HepG2 (cell line): Measurements from ENCODE around the gene PTGER4. TPM values are rescaled to one million over a fixed set of nuclear protein-coding genes. Genes with fewer than 3 reads are reported as not detected.

Experiments
- ATAC-seq: fragments of 200-7000 bp; cut with Tn5 transposase; 3 replicates; pipeline ENCODE4 v1.9.1; 2020; ENCODE audit warnings: mild to moderate bottlenecking, moderate library complexity
- BruUV-seq: library from RNA; stranded (reverse); fragments of 400-500 nt; replicated peaks from 2 replicates; lab custom pipeline; 2021; lab: Mats Ljungman, UMichigan
- CTCF ChIA-PET: fragments of 300-600 bp; formaldehyde crosslinking; extraction: SDS; loops from one replicate; lab custom pipeline; 2021; ENCODE audit warnings: low total read pairs, inconsistent platforms, low intra/inter-chr PET ratio; lab: Yijun Ruan, JAX
- POLR2A ChIA-PET: fragments of 350-600 bp; sonication (Branson Sonifier 250); formaldehyde crosslinking; loops from one replicate; lab custom pipeline; 2020; ENCODE audit warnings: antibody characterized with exemption, inconsistent platforms; lab: Yijun Ruan, JAX
- DNase-seq: peaks from one replicate; pipeline ENCODE4 v3.0.0-alpha.2; 2015; ENCODE audit warnings: low spot score
- FAIRE-seq: peaks from 3 replicates; lab custom pipeline; 2011; peaks lifted over from hg19 to GRCh38; lab: Jason Lieb, UNC
- H2AFZ ChIP-seq: one replicate; pipeline ENCODE4 v1.6.1; 2011; ENCODE audit warnings: low read length, inconsistent platforms
- H3K27ac ChIP-seq: fragments of 300-600 bp; 3 replicates; pipeline ENCODE4 v1.8.0; 2011; ENCODE audit warnings: mixed run types, mild to moderate bottlenecking, mixed read lengths, low read length, inconsistent platforms; ENCODE audit not compliant: insufficient read depth; ENCODE audit errors: extremely low read length
- H3K27me3 ChIP-seq, 2 experiments: fragments of 200-600 bp in 1 of 2; 2 replicates in 1 of 2; 3 replicates in 1 of 2; pipeline versions ENCODE4 v1.6.0 to v1.8.0; 2011; ENCODE audit warnings: low read length in 2 of 2, mild to moderate bottlenecking in 2 of 2, moderate library complexity in 2 of 2, inconsistent platforms in 1 of 2; ENCODE audit not compliant: insufficient read depth in 2 of 2, control insufficient read depth in 1 of 2
- H3K36me3 ChIP-seq, 2 experiments: fragments of 200-600 bp in 1 of 2; replicated peaks in 1 of 2; 2 replicates in 1 of 2; 3 replicates in 1 of 2; pipeline versions ENCODE4 v1.5.1 to v1.8.0; 2011; ENCODE audit warnings: low read length in 2 of 2, inconsistent platforms in 1 of 2; ENCODE audit not compliant: insufficient read depth in 2 of 2, control insufficient read depth in 1 of 2
- H3K4me1 ChIP-seq: 2 replicates; pipeline ENCODE4 v1.5.1; 2012; ENCODE audit warnings: low read length, inconsistent platforms; ENCODE audit not compliant: insufficient read depth
- H3K4me2 ChIP-seq: 2 replicates; pipeline ENCODE4 v1.6.0; 2011; ENCODE audit warnings: low read depth, low read length, inconsistent platforms
- H3K4me3 ChIP-seq, 3 experiments: fragments of 200-600 bp in 1 of 3; sonication (generic), shearing (Covaris generic) in 1 of 3; replicated peaks in 1 of 3; 2 replicates each; pipeline ENCODE4 v1.5.1; 2011 to 2016; ENCODE audit warnings: low read length in 3 of 3, inconsistent platforms in 2 of 3, low read depth in 2 of 3, mild to moderate bottlenecking in 2 of 3, control low read depth in 1 of 3, mixed read lengths in 1 of 3; ENCODE audit not compliant: insufficient read depth in 1 of 3
- H3K79me2 ChIP-seq: one replicate; pipeline ENCODE4 v1.6.1; 2011; ENCODE audit warnings: low read length, inconsistent platforms; ENCODE audit not compliant: insufficient read depth
- H3K9ac ChIP-seq: 2 replicates; pipeline ENCODE4 v1.6.0; 2011; ENCODE audit warnings: mild to moderate bottlenecking, low read depth, low read length, inconsistent platforms; ENCODE audit not compliant: insufficient read depth
- H3K9me3 ChIP-seq: 2 replicates; pipeline ENCODE4 v1.5.1; 2012; ENCODE audit warnings: mild to moderate bottlenecking, low read length
- H4K20me1 ChIP-seq: 2 replicates; pipeline ENCODE4 v1.6.0; 2011; ENCODE audit warnings: inconsistent platforms, mild to moderate bottlenecking, low read length, moderate library complexity; ENCODE audit not compliant: insufficient read depth
- CTCF ChIP-seq: sonication (generic); formaldehyde crosslinking; IDR thresholded peaks from 2 replicates; pipeline ENCODE4 v1.5.0; 2020; ENCODE audit warnings: mild to moderate bottlenecking, missing genetic modification reagents, moderate library complexity
- HNRNPL ChIP-seq: fragments of 200-400 bp; formaldehyde crosslinking; IDR thresholded peaks from 2 replicates; pipeline ENCODE4 v1.6.1; 2017; ENCODE audit warnings: mild to moderate bottlenecking, low read depth, low read length
- HOMEZ ChIP-seq: IDR thresholded peaks from 2 replicates; pipeline ENCODE4 v1.6.1; 2016; ENCODE audit warnings: low read depth
- NFE2L1 ChIP-seq: sonication (generic); formaldehyde crosslinking; IDR thresholded peaks from 2 replicates; pipeline ENCODE4 v1.4.0; 2020; ENCODE audit warnings: missing genetic modification reagents, mild to moderate bottlenecking, borderline replicate concordance
- NR2F6 ChIP-seq, 2 experiments: IDR thresholded peaks; 2 replicates each; pipeline ENCODE4 v1.6.1; 2016; ENCODE audit warnings: antibody characterized with exemption in 1 of 2, mild to moderate bottlenecking in 1 of 2
- RAD21 ChIP-seq: fragments of 450-650 bp; formaldehyde crosslinking; IDR thresholded peaks from 2 replicates; pipeline ENCODE4 v1.5.0; 2020; ENCODE audit warnings: mild to moderate bottlenecking
- SMC3 ChIP-seq: IDR thresholded peaks from 2 replicates; pipeline ENCODE4 v1.6.1; 2011; ENCODE audit warnings: low read length, improper control_type of control experiment
- SSRP1 ChIP-seq: IDR thresholded peaks from 2 replicates; pipeline ENCODE4 v1.6.1; 2016; ENCODE audit warnings: control low read depth
- STAG1 ChIP-seq: sonication (generic); formaldehyde crosslinking; IDR thresholded peaks from 2 replicates; pipeline ENCODE4 v1.4.0; 2020; ENCODE audit warnings: missing genetic modification reagents
- ZNF546 ChIP-seq: sonication (generic); formaldehyde crosslinking; conservative IDR thresholded peaks from 2 replicates; pipeline ENCODE4 v1.8.1; 2023; ENCODE audit warnings: mild to moderate bottlenecking, missing genetic modification reagents
- WGBS: methylation state at CpG from one replicate; pipeline ENCODE4 v1.1.6; 2017; ENCODE audit warnings: low lambda C conversion rate; 5-methylcytosine and 5-hydroxymethylcytosine counted together
- in situ Hi-C: cut with HindIII; loops from 2 replicates; pipeline ENCODE4 v1.10.0; 2017; ENCODE audit warnings: low pct_unique_long_range_greater_than_20kb; ENCODE audit not compliant: extremely low pct_ligation_motif_present
- intact Hi-C: fragments of 100-400 bp; cut with micrococcal nuclease; formaldehyde crosslinking; loops from one replicate; pipeline ENCODE4 v1.10.0; 2022; ENCODE audit not compliant: unreplicated experiment
- polyA plus RNA-seq, 8 experiments: library from polyadenylated mRNA; depleted of rRNA in 3 of 8; stranded (reverse) in 7 of 8; unstranded in 1 of 8; fragments of >200 nt; fragmentation: Illumina TruSeq in 4 of 8; extraction: Trizol in 4 of 8; gene quantifications; 2 replicates each; pipeline versions ENCODE4 v1.2.1 to v1.2.3, GENCODE V29; 2011 to 2016; ENCODE audit warnings: low read depth in 4 of 8, missing spikeins in 1 of 8, mixed read lengths in 1 of 8; ENCODE audit not compliant: insufficient read depth in 1 of 8
- total RNA-seq, 5 experiments: library from RNA; depleted of rRNA; stranded (reverse); fragments of >200 nt; fragmentation: Illumina TruSeq; extraction: Trizol; gene quantifications; 2 replicates each; pipeline ENCODE4 v1.2.3, GENCODE V29; 2016; ENCODE audit warnings: low read depth in 1 of 5

The PTGER4 gene
- total and polyA plus RNA-seq, 2 of the 13 experiments (the other 11 are each of a cell fraction or from before 2014, with no cell fraction given) = 0.01 to 0.11 TPM

GRCh38 chr5:40736103-40736875, 56.6 kb downstream of the PTGER4 start:
- no peaks in the 10 kb centered on the region for H3K27me3 ChIP-seq
- 65% methylated on average over 1 of the region's 1 CpG for WGBS
- H3K27ac ChIP-seq = no peak overlapping the region
- no peaks in the 10 kb centered on the region for H3K9me3 ChIP-seq
- intact Hi-C loops (loop anchor here (1.0 to 5.0 kb wide), 4 partner anchors 47 to 1154 kb away; no protein-coding TSS in a partner anchor), in situ Hi-C loops (no loop called here)
- ChIA-PET POLR2A (no interaction called here), CTCF (interaction anchor here (1.8 kb wide), 1 partner anchor 787 kb away, joined by 6 read pairs; no protein-coding TSS in a partner anchor)
- FAIRE-seq = peak; percentile 55
- peak; percentile 48 for DNase-seq
- TF ChIP-seq HNRNPL (no peak), STAG1 (CRISPR knock-in tag) (peak; percentile 72), RAD21 (peak; percentile 52; the same call in 1 of the 2 replicates), CTCF (CRISPR knock-in tag) (peak; percentile 72), ZNF546 (no peak), NFE2L1 (CRISPR knock-in tag) (no peak), NR2F6 (IDR thresholded peaks at IDR 0.05) (no peak), NR2F6 (CRISPR knock-in tag; IDR thresholded peaks at IDR 0.05) (no peak), SSRP1 (CRISPR knock-in tag) (no peak), SMC3 (peak; percentile 46), HOMEZ (CRISPR knock-in tag) (0 out of 2 replicates have a peak, but pooled peaks have one; percentile 16)
- no peak overlapping the region for H3K4me2 ChIP-seq
- no peaks in the 10 kb centered on the region for H3K79me2 ChIP-seq
- no peak overlapping the region for H2AFZ ChIP-seq
- ATAC-seq = peak; percentile 69; the same call in 2 of the 3 replicates
- no peak overlapping the region for H3K4me3 ChIP-seq
- peaks cover 4 to 8% of the 10 kb centered on the region in 2 experiments for H3K36me3 ChIP-seq
- peaks cover 3% of the 10 kb centered on the region; the same call in 1 of the 2 replicates for H4K20me1 ChIP-seq
- H3K4me1 ChIP-seq = peaks cover 24% of the 10 kb centered on the region
- H3K9ac ChIP-seq = no peak overlapping the region
- BruUV-seq = no TSS peak
